Parathyroid adenoma (tissue), 2 donors: ENCODE measurements around the gene RNF125.

Experiments used
- H2AFZ ChIP-seq: fragments of 300-600 bp; sonication (generic); one replicate; pipeline ENCODE4 v1.7.0; 2017; ENCODE audit warnings: antibody characterized with exemption, mild to moderate bottlenecking
- H3K27ac ChIP-seq: fragments of 300-600 bp; sonication (generic); one replicate; pipeline ENCODE4 v1.7.0; 2017
- H3K27me3 ChIP-seq: fragments of 300-600 bp; sonication (generic); one replicate; pipeline ENCODE4 v1.7.0; 2017; ENCODE audit warnings: low read length; ENCODE audit not compliant: control insufficient read depth, insufficient read depth
- H3K36me3 ChIP-seq: fragments of 300-600 bp; sonication (generic); one replicate; pipeline ENCODE4 v1.7.0; 2017; ENCODE audit warnings: low read length; ENCODE audit not compliant: control insufficient read depth, insufficient read depth
- H3K4me1 ChIP-seq: fragments of 300-600 bp; sonication (generic); one replicate; pipeline ENCODE4 v1.7.0; 2017; ENCODE audit warnings: control low read depth
- H3K4me2 ChIP-seq: fragments of 300-600 bp; sonication (generic); one replicate; pipeline ENCODE4 v1.7.0; 2017; ENCODE audit warnings: low read length
- H3K4me3 ChIP-seq: fragments of 300-600 bp; sonication (generic); one replicate; pipeline ENCODE4 v1.7.0; 2017; ENCODE audit warnings: low read depth, low read length
- H3K79me2 ChIP-seq: fragments of 300-600 bp; sonication (generic); one replicate; pipeline ENCODE4 v1.7.0; 2017; ENCODE audit warnings: control low read depth
- H3K9ac ChIP-seq: fragments of 300-600 bp; sonication (generic); one replicate; pipeline ENCODE4 v1.7.0; 2017; ENCODE audit warnings: mild to moderate bottlenecking
- H3K9me3 ChIP-seq: fragments of 300-600 bp; sonication (generic); one replicate; pipeline ENCODE4 v1.7.0; 2017; ENCODE audit warnings: low read length; ENCODE audit not compliant: control insufficient read depth
- CTCF ChIP-seq: fragments of 300-600 bp; sonication (generic); IDR thresholded peaks from one replicate; pipeline ENCODE4 v1.7.0; 2017; ENCODE audit warnings: antibody characterized with exemption, mild to moderate bottlenecking
- donor health status: primary hyperparathyroidism.

RNF125 gene

GRCh38 chr18:32112826-32113225 lies 94.2 kb downstream of the RNF125 start:
- Histone ChIP-seq H3K27ac (no peak overlapping the region), H3K4me2 (no peak overlapping the region), H3K4me1 (no peaks in the 10 kb centered on the region), H3K27me3 (no peaks in the 10 kb centered on the region), H3K36me3 (no peaks in the 10 kb centered on the region), H2AFZ (no peak overlapping the region), H3K79me2 (peaks cover 47% of the 10 kb centered on the region), H3K4me3 (no peak overlapping the region), H3K9me3 (no peaks in the 10 kb centered on the region), H3K9ac (no peak overlapping the region)
- no peak for TF ChIP-seq CTCF

DNA sequence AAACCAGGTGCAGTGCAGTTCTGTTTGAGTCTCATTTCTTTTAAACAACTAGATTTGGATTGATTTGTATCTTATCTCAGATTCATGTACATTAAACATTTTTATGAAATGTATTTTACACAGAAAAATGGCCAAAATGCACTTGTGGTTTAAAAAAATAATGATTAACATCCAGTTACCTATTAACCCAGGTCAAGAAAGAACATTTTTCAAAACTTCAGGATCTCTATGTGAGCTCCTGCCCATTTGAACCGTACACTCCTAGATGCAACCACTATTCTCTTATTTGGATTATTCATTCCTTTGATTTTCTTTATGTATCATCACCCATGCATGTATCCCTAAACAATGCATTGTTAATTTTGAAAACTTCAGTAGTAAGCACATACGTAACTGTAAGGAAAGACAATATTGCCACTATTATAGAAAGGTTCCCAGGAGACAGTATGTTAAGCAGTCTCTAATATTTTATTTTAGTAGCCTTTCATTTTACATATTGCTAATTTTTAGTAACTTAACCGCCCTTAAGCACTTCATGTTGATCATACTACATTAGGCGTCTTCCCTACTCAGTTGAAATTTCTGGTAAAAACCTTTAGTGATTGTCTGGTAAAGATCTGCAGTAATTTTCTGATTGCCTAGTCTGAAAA lies 95.8 kb downstream of the RNF125 start:
- no peaks in the 10 kb centered on the region for H3K36me3 ChIP-seq
- H2AFZ ChIP-seq = no peak overlapping the region
- no peaks in the 10 kb centered on the region for H3K9me3 ChIP-seq
- no peak overlapping the region for H3K4me3 ChIP-seq
- no peaks in the 10 kb centered on the region for H3K27me3 ChIP-seq
- no peak overlapping the region for H3K4me2 ChIP-seq
- no peaks in the 10 kb centered on the region for H3K4me1 ChIP-seq
- peaks cover 32% of the 10 kb centered on the region for H3K79me2 ChIP-seq
- no peak overlapping the region for H3K9ac ChIP-seq
- TF ChIP-seq CTCF = no peak
- H3K27ac ChIP-seq = no peak overlapping the region

DNA sequence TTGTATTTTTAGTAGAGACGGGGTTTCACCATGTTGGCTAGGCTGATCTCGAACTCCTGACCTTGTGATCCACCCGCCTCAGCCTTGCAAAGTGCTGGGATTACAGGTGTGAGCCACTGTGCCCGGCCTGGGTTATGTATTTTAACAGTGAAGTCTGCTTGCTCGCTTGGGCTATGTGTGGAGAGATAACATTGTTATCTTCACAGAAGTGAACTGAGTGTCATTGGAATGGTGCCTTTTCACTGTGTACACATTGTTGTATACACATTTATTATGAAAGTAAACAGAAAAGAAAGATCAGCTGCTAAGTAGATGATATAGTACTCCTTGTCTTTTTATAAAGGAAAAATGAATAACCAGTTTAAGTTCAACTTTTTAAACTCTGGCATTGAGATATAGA lies 103.4 kb downstream of the RNF125 start:
- Histone ChIP-seq H3K27me3 (no peaks in the 10 kb centered on the region), H3K4me3 (no peak overlapping the region), H2AFZ (no peak overlapping the region), H3K9me3 (no peaks in the 10 kb centered on the region), H3K79me2 (peaks cover 9% of the 10 kb centered on the region), H3K27ac (no peak overlapping the region), H3K4me1 (no peaks in the 10 kb centered on the region), H3K4me2 (no peak overlapping the region), H3K36me3 (no peaks in the 10 kb centered on the region), H3K9ac (no peak overlapping the region)
- no peak for TF ChIP-seq CTCF
